AG09319 (cell line): ENCODE results near the gene DACT1.

ENCODE experiments used
- DNase-seq: peaks from one replicate; pipeline ENCODE4 v3.0.0-alpha.2; 2010; ENCODE audit warnings: low read depth; ENCODE audit errors: extremely low read depth
- CTCF ChIP-seq: IDR thresholded peaks from 2 replicates; pipeline ENCODE4 v1.5.1; 2011; ENCODE audit warnings: low read depth, mild to moderate bottlenecking, inconsistent platforms, low read length, moderate library complexity

DACT1 gene

GRCh38 chr14:58605465-58605864, 32.3 kb upstream of the DACT1 start:
- DNase-seq: no peak
- TF ChIP-seq CTCF: no peak

GRCh38 chr14:58607131-58607951, 30.4 kb upstream of the DACT1 start:
- no peak for DNase-seq

GRCh38 chr14:58607952-58608317, 29.8 kb upstream of the DACT1 start:
- TF ChIP-seq CTCF: no peak
- DNase-seq: no peak

More at GRCh38 chr14:58607131-58607951, 30.4 kb upstream of the DACT1 start:
- TF ChIP-seq CTCF: no peak

- TF ChIP-seq CTCF: no peak
- DNase-seq: no peak
Measured at GRCh38 chr14:58617619-58618018, 20.1 kb upstream of the DACT1 start.

GRCh38 chr14:58620011-58620410, 17.8 kb upstream of the DACT1 start:
- DNase-seq: no peak
- TF ChIP-seq CTCF: no peak

- no peak for TF ChIP-seq CTCF
- DNase-seq: no peak
Measured at GRCh38 chr14:58625438-58625837, 12.3 kb upstream of the DACT1 start.

GRCh38 chr14:58626431-58626831, 11.3 kb upstream of the DACT1 start:
- DNase-seq: no peak

More at GRCh38 chr14:58626431-58626831, 11.3 kb upstream of the DACT1 start:
- TF ChIP-seq CTCF: no peak
